VCaP (cell line): ENCODE measurements around the gene TLX2.
A peak's percentile ranks its signal among the peaks of the same experiment; 100 is the strongest.
"Not testable (repeated sequence)": the region's sequence is repeated elsewhere in the genome, so short reads cannot be mapped to it uniquely, and the experiment has no call there.

ENCODE experiments used
- H3K27ac ChIP-seq: fragments of 450-650 bp; 2 replicates; pipeline ENCODE4 v1.5.1; 2017
- TF ChIP-seq, protein P1 (sequence below): fragments of 450-650 bp; conservative IDR thresholded peaks from 2 replicates; pipeline ENCODE4 v1.5.1; 2017; ENCODE audit warnings: mild to moderate bottlenecking, moderate library complexity

Gene TLX2

GRCh38 chr2:74556831-74557370, 42.7 kb downstream of the TLX2 start:
- TF ChIP-seq, protein P1, sequence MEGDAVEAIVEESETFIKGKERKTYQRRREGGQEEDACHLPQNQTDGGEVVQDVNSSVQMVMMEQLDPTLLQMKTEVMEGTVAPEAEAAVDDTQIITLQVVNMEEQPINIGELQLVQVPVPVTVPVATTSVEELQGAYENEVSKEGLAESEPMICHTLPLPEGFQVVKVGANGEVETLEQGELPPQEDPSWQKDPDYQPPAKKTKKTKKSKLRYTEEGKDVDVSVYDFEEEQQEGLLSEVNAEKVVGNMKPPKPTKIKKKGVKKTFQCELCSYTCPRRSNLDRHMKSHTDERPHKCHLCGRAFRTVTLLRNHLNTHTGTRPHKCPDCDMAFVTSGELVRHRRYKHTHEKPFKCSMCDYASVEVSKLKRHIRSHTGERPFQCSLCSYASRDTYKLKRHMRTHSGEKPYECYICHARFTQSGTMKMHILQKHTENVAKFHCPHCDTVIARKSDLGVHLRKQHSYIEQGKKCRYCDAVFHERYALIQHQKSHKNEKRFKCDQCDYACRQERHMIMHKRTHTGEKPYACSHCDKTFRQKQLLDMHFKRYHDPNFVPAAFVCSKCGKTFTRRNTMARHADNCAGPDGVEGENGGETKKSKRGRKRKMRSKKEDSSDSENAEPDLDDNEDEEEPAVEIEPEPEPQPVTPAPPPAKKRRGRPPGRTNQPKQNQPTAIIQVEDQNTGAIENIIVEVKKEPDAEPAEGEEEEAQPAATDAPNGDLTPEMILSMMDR: no peak
- no peak overlapping the region for H3K27ac ChIP-seq

GRCh38 chr2:74558284-74559230, 44.3 kb downstream of the TLX2 start:
- TF ChIP-seq, protein P1: no peak
- H3K27ac ChIP-seq: peak overlapping the region; percentile 31; the same call in 1 of the 2 replicates

GRCh38 chr2:74559912-74560311, 45.7 kb downstream of the TLX2 start:
- H3K27ac ChIP-seq: no peak overlapping the region
- TF ChIP-seq, protein P1: no peak

GRCh38 chr2:74560591-74560990, 46.3 kb downstream of the TLX2 start:
- H3K27ac ChIP-seq: no peak overlapping the region
- TF ChIP-seq, protein P1: no peak

GRCh38 chr2:74561022-74561421, 46.8 kb downstream of the TLX2 start:
- H3K27ac ChIP-seq: not testable (repeated sequence)

DNA sequence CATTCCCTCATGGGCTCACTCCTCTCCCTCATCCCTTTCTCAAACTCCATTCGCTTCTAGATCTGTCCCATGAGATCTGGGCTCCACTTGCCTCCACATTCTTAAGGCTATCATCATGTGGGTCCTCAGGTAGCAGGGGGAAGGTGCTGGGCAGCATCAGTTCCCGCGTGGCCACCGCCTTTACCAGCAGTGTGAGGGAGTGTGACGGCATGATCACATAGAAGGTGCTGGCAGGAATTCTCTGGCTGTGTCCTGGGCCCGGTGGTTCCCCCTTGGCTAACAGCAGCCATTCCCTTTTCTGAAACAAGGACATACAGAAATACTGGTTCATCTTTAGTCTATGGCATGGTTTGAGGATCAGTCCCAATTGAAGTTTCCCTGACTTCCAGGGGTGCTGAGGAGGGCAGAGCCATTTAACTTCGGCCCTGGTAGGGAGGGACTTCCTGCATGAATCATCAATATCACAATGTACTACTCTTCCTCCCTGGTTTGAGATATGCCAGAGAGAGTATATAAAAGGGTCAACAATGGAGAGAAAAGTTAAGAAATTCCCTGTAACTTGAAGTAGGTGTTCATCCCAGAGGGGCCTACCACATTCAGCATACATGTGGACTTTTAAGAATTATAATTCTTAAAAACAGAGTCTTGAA, 48.0 kb downstream of the TLX2 start:
- TF ChIP-seq, protein P1: no peak

DNA sequence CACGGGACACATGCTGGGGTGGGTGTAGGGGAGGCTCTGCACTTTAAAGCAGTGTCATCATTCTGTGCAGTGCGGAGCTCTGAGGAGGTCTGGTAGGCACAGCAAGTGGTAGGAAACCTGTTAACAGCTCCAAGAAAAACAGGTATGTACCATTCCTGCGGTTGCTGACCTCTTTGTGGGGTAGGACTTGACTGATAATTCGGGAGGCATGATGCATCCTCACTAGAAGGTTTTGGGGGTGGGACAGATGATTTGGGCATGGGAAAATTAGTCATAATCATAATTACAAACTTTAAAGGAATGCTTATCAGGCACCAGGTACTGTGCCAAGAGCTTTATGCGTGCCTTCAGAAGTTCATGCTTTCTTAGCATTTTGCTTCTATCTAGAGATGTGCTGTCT, 50.0 kb downstream of the TLX2 start:
- no peak overlapping the region for H3K27ac ChIP-seq
- TF ChIP-seq, protein P1: no peak

More for the DNA sequence above, 48.0 kb downstream of the TLX2 start:
- no peak overlapping the region for H3K27ac ChIP-seq
